Left ventricle myocardium inferior (tissue), 1 donor: Measurements from ENCODE around the gene MEIS1. TPM values are rescaled to one million over a fixed set of nuclear protein-coding genes. Genes with fewer than 3 reads are reported as not detected.

ENCODE experiments used
- DNase-seq: peaks from one replicate; pipeline ENCODE4 v3.0.0-alpha.2; 2020
- H3K27ac ChIP-seq: fragments of 200-600 bp; replicated peaks from 2 replicates; pipeline ENCODE4 v1.8.0; 2021
- H3K27me3 ChIP-seq: fragments of 200-600 bp; 2 replicates; pipeline ENCODE4 v1.8.0; 2021; ENCODE audit warnings: low read depth
- H3K36me3 ChIP-seq: fragments of 200-600 bp; 2 replicates; pipeline ENCODE4 v1.8.0; 2021
- H3K4me1 ChIP-seq: fragments of 200-600 bp; 2 replicates; pipeline ENCODE4 v1.8.0; 2021
- H3K4me3 ChIP-seq: fragments of 200-600 bp; 2 replicates; pipeline ENCODE4 v1.8.0; 2021; ENCODE audit warnings: mild to moderate bottlenecking, moderate library complexity
- H3K9me3 ChIP-seq: fragments of 200-600 bp; replicated peaks from 2 replicates; pipeline ENCODE4 v1.8.0; 2021
- CTCF ChIP-seq: fragments of 200-600 bp; IDR thresholded peaks from 2 replicates; pipeline ENCODE4 v1.8.0; 2021; ENCODE audit warnings: antibody characterized with exemption, mild to moderate bottlenecking, borderline replicate concordance
- intact Hi-C: fragments of 100-400 bp; cut with micrococcal nuclease; formaldehyde crosslinking; loops from one replicate; pipeline ENCODE4 v1.11.0; 2022
- total RNA-seq: library from RNA; stranded (reverse); fragmentation: NEBNext Ultra II Directional; extraction: Animal tissue kit (Norgen Biotek cat#: 25700); gene quantifications from one replicate; pipeline ENCODE4 v1.2.1, GENCODE V29; 2021
- donor health status: DM: no; HTN: yes; CAD: no; lungs with severe emphysema.

MEIS1 gene
- total RNA-seq, 1 donor from 2014 or later = 38.0 TPM

- TF ChIP-seq CTCF = no peak
- intact Hi-C loops = no loop called here
- no peaks in the 10 kb centered on the region for H3K4me1 ChIP-seq
- H3K27me3 ChIP-seq = peaks cover 12% of the 10 kb centered on the region
- no peaks in the 10 kb centered on the region for H3K9me3 ChIP-seq
- H3K36me3 ChIP-seq = no peaks in the 10 kb centered on the region
- no peak for DNase-seq
- H3K27ac ChIP-seq = no peak overlapping the region
- no peak overlapping the region for H3K4me3 ChIP-seq
Measured at GRCh38 chr2:66604976-66605375, 170.1 kb downstream of the MEIS1 start.

GRCh38 chr2:66607152-66607551 lies 172.2 kb downstream of the MEIS1 start:
- no peaks in the 10 kb centered on the region for H3K4me1 ChIP-seq
- intact Hi-C loops = no loop called here
- no peaks in the 10 kb centered on the region for H3K27me3 ChIP-seq
- no peak overlapping the region for H3K4me3 ChIP-seq
- no peaks in the 10 kb centered on the region for H3K36me3 ChIP-seq
- no peak for TF ChIP-seq CTCF
- DNase-seq = no peak
- peaks cover 9% of the 10 kb centered on the region for H3K9me3 ChIP-seq
- H3K27ac ChIP-seq = no peak overlapping the region
